Peyer's patch (tissue), 4 donors: ENCODE results near the gene PLA2G6. TPM values are rescaled to one million over a fixed set of nuclear protein-coding genes. Genes with fewer than 3 reads are reported as not detected.
"Not testable (repeated sequence)": the region's sequence is repeated elsewhere in the genome, so short reads cannot be mapped to it uniquely, and the experiment has no call there.

Source experiments
- DNase-seq, 3 donors: peaks; one replicate each; pipeline ENCODE4 v3.0.0-alpha.2; 2017 to 2019
- H3K27ac ChIP-seq, 4 donors: fragments of 200-600 bp; sonication (generic); one replicate each; pipeline ENCODE4 v1.5.1; 2016 to 2019
- H3K27me3 ChIP-seq, 2 donors: fragments of 200-600 bp; sonication (generic); one replicate each; pipeline ENCODE4 v1.5.1; 2019
- H3K36me3 ChIP-seq, 3 donors: fragments of 200-600 bp; sonication (generic); one replicate each; pipeline ENCODE4 v1.5.1; 2016 to 2019
- H3K4me1 ChIP-seq, 4 donors: fragments of 200-600 bp; sonication (generic); one replicate each; pipeline ENCODE4 v1.5.1; 2016 to 2019
- H3K4me3 ChIP-seq, 4 donors: fragments of 200-600 bp; sonication (generic); 1 replicate in 3 of 4; 2 replicates in 1 of 4; pipeline ENCODE4 v1.5.1; 2016 to 2019; ENCODE audit warnings: mild to moderate bottlenecking in 1 of 4
- H3K9me3 ChIP-seq, 4 donors: fragments of 200-600 bp; sonication (generic); one replicate each; pipeline ENCODE4 v1.5.1; 2016 to 2019; ENCODE audit warnings: mild to moderate bottlenecking in 1 of 4
- POLR2A ChIP-seq, 2 donors: fragments of 450-650 bp; IDR thresholded peaks; one replicate each; pipeline ENCODE4 v1.5.1; 2017; ENCODE audit warnings: antibody characterized with exemption in 2 of 2, mild to moderate bottlenecking in 2 of 2, moderate library complexity in 2 of 2
- total RNA-seq, 4 donors: library from RNA; depleted of rRNA; stranded (reverse); fragments of >200 nt; gene quantifications; one replicate each; pipeline ENCODE4 v1.1.0, GENCODE V29; 2016
- TF ChIP-seq, protein P1 (sequence below), 6 experiments: fragments of 450-650 bp in 4 of 6; fragments of 200-600 bp in 2 of 6; sonication (generic) in 1 of 6; IDR thresholded peaks; one replicate each; pipeline ENCODE4 v1.5.1; 2017 to 2019; ENCODE audit warnings: antibody characterized with exemption in 6 of 6, mild to moderate bottlenecking in 3 of 6, moderate library complexity in 1 of 6

Gene PLA2G6
- total RNA-seq, 4 donors from 2014 or later = 19.3 to 102 (median 60.6) TPM

DNA sequence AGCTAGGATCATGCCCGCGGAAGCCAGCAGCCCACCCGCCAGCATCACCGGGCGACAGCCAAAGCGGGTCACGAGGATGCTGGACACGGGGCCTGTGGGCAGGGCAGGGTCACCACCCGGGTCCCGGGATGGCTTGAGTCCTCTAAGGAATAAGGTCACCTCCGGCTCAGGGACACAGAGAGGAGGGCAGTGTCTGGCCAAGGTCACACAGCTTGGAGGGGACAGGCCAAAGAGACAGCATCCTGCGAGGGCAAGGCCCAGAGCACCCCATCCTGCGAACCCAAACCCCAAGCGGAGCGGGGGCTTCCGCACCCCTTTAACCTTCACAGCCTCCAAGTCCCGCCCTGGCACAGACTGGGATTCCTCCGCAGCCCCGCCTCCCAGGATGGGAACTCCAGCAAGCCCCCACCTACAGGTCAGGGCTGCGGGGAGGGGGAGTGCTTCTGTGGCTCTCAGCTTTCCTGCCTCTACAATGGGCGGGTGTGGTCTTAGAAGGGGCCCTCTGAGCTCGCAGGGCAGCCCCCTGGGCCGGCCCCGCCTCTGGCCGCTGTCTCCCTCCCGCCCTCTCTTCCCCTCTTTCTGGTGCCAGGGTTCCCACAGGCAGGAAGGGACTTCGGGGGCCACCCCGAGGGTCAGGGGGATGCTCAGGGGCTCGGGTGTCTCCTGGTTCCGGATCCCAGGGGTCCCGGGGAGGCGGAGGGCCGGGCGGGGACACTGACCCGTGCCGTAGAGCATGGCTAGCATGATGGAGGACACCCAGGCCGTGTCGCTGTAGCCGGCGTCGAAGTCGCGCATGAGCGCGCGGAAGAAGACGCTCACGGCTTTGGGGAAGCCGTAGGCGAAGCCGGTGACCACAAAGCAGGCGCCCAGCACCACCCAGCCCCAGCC, 99.4 kb downstream of the PLA2G6 start:
- no peaks in the 10 kb centered on the region for H3K9me3 ChIP-seq
- peaks cover 0 to 14% of the 10 kb centered on the region in 2 donors for H3K27me3 ChIP-seq
- H3K4me1 ChIP-seq = peaks cover 0 to 25% (median 10%) of the 10 kb centered on the region in 4 donors
- H3K4me3 ChIP-seq = peak overlapping the region in 2 of 4 donors; percentile 15 to 42
- H3K36me3 ChIP-seq = peaks cover 0 to 20% (median 0%) of the 10 kb centered on the region in 3 donors
- no peak overlapping the region for H3K27ac ChIP-seq
- TF ChIP-seq, protein P1, sequence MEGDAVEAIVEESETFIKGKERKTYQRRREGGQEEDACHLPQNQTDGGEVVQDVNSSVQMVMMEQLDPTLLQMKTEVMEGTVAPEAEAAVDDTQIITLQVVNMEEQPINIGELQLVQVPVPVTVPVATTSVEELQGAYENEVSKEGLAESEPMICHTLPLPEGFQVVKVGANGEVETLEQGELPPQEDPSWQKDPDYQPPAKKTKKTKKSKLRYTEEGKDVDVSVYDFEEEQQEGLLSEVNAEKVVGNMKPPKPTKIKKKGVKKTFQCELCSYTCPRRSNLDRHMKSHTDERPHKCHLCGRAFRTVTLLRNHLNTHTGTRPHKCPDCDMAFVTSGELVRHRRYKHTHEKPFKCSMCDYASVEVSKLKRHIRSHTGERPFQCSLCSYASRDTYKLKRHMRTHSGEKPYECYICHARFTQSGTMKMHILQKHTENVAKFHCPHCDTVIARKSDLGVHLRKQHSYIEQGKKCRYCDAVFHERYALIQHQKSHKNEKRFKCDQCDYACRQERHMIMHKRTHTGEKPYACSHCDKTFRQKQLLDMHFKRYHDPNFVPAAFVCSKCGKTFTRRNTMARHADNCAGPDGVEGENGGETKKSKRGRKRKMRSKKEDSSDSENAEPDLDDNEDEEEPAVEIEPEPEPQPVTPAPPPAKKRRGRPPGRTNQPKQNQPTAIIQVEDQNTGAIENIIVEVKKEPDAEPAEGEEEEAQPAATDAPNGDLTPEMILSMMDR (IDR thresholded peaks at IDR 0.05) = no peak
- TF ChIP-seq POLR2A (IDR thresholded peaks at IDR 0.05) = no peak
- no peak for DNase-seq

GRCh38 chr22:38081636-38081940, 100.0 kb downstream of the PLA2G6 start:
- peaks cover 0 to 25% (median 10%) of the 10 kb centered on the region in 4 donors for H3K4me1 ChIP-seq
- H3K27ac ChIP-seq = no peak overlapping the region
- peaks cover 0 to 14% of the 10 kb centered on the region in 2 donors for H3K27me3 ChIP-seq
- H3K36me3 ChIP-seq = peaks cover 0 to 18% (median 0%) of the 10 kb centered on the region in 3 donors
- no peaks in the 10 kb centered on the region for H3K9me3 ChIP-seq
- H3K4me3 ChIP-seq = peak overlapping the region in 3 of 4 donors; percentile 37 to 49 (median 42)
- no peak for TF ChIP-seq POLR2A (IDR thresholded peaks at IDR 0.05)
- TF ChIP-seq, protein P1 (IDR thresholded peaks at IDR 0.05) = no peak
- DNase-seq = no peak

GRCh38 chr22:38080850-38081635, 100.6 kb downstream of the PLA2G6 start:
- Histone ChIP-seq H3K4me3 (peak overlapping the region in 3 of 4 donors; percentile 37 to 49 (median 42)), H3K27me3 (peaks cover 0 to 14% of the 10 kb centered on the region in 2 donors), H3K9me3 (no peaks in the 10 kb centered on the region), H3K27ac (no peak overlapping the region), H3K36me3 (peaks cover 0 to 13% (median 0%) of the 10 kb centered on the region in 3 donors), H3K4me1 (peaks cover 0 to 25% (median 10%) of the 10 kb centered on the region in 4 donors)
- DNase-seq = peak in 1 of 3 donors; percentile 66
- TF ChIP-seq, protein P1 (IDR thresholded peaks at IDR 0.05) = peak in 1 of 6 experiments; percentile 4
- no peak for TF ChIP-seq POLR2A (IDR thresholded peaks at IDR 0.05)

DNA sequence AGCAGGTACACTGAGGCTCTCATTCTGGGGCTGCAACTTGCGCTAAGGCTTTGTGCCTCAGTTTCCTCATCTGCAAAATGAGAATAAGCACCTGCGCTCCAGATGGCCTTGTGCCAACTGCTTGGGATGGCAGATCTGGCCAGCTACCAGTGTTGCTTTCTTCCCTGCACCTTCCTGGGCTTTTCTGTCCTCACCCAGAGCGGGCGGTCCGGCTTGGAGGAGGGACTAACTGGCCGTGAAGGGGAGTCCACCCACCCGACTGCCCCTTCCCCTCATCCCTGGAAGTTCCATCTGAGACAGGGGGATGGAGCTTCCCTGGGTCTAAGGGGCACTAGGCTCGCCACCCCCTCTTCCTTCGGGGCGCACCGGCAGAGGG, 101.2 kb downstream of the PLA2G6 start:
- TF ChIP-seq, protein P1 (IDR thresholded peaks at IDR 0.05) = no peak
- no peak for TF ChIP-seq POLR2A (IDR thresholded peaks at IDR 0.05)
- Histone ChIP-seq H3K27ac (no peak overlapping the region), H3K36me3 (peaks cover 0 to 8% (median 0%) of the 10 kb centered on the region in 3 donors), H3K4me3 (no peak overlapping the region), H3K27me3 (peaks cover 0 to 14% of the 10 kb centered on the region in 2 donors), H3K4me1 (peaks cover 0 to 25% (median 10%) of the 10 kb centered on the region in 4 donors), H3K9me3 (no peaks in the 10 kb centered on the region)
- DNase-seq = no peak

- DNase-seq = no peak
These were observed 101.8 kb downstream of the PLA2G6 start for GRCh38 chr22:38079804-38080203.

GRCh38 chr22:38079208-38079607, 102.4 kb downstream of the PLA2G6 start:
- DNase-seq, H3K27ac ChIP-seq, H3K9me3 ChIP-seq, H3K4me3 ChIP-seq: not testable (repeated sequence)
- Histone ChIP-seq H3K4me1 (peaks cover 0 to 25% (median 10%) of the 10 kb centered on the region in 4 donors), H3K36me3 (peaks cover 0 to 13% (median 0%) of the 10 kb centered on the region in 3 donors), H3K27me3 (peaks cover 0 to 14% of the 10 kb centered on the region in 2 donors)

More at GRCh38 chr22:38079804-38080203, 101.8 kb downstream of the PLA2G6 start:
- TF ChIP-seq POLR2A (IDR thresholded peaks at IDR 0.05) = no peak
- TF ChIP-seq, protein P1 (IDR thresholded peaks at IDR 0.05) = no peak
- H3K9me3 ChIP-seq = no peaks in the 10 kb centered on the region
- H3K4me3 ChIP-seq = no peak overlapping the region
- peaks cover 0 to 8% (median 0%) of the 10 kb centered on the region in 3 donors for H3K36me3 ChIP-seq
- no peak overlapping the region for H3K27ac ChIP-seq
- H3K27me3 ChIP-seq = peaks cover 0 to 14% of the 10 kb centered on the region in 2 donors
- peaks cover 0 to 25% (median 10%) of the 10 kb centered on the region in 4 donors for H3K4me1 ChIP-seq
